ENCODE data around the gene PLIN3.
"Not testable (repeated sequence)": the region's sequence is repeated elsewhere in the genome, so short reads cannot be mapped to it uniquely, and the experiment has no call there.

The PLIN3 gene

GRCh38 chr19:4871711-4872110 is 4.2 kb upstream of the PLIN3 start:
- no peak overlapping the region for H3K4me3 ChIP-seq (ENCODE audit: low read depth, low read length)
- DNase-seq (ENCODE audit: low read depth) = no peak
- no peak for TF ChIP-seq CTCF (conservative IDR thresholded peaks at IDR 0.05; ENCODE audit: low read depth, low read length)

- H3K4me3 ChIP-seq (ENCODE audit: low read depth, low read length) = no peak overlapping the region
- DNase-seq (ENCODE audit: low read depth) = peak; percentile 93
- no peak for TF ChIP-seq CTCF (conservative IDR thresholded peaks at IDR 0.05; ENCODE audit: low read depth, low read length)
Measured at GRCh38 chr19:4870025-4870700, 2.7 kb upstream of the PLIN3 start.

GRCh38 chr19:4868286-4868834 is 893 bp upstream of the PLIN3 start:
- H3K4me3 ChIP-seq (ENCODE audit: low read depth, low read length) = no peak overlapping the region
- no peak for DNase-seq (ENCODE audit: low read depth)
- no peak for TF ChIP-seq CTCF (conservative IDR thresholded peaks at IDR 0.05; ENCODE audit: low read depth, low read length)

- peak; percentile 47 for DNase-seq (ENCODE audit: low read depth)
- TF ChIP-seq CTCF (conservative IDR thresholded peaks at IDR 0.05; ENCODE audit: low read depth, low read length) = no peak
- peak overlapping the region; percentile 79 for H3K4me3 ChIP-seq (ENCODE audit: low read depth, low read length)
Measured at GRCh38 chr19:4866595-4867424, 657 bp downstream of the PLIN3 start.

- no peak overlapping the region for H3K4me3 ChIP-seq (ENCODE audit: low read depth, low read length)
- TF ChIP-seq CTCF (conservative IDR thresholded peaks at IDR 0.05; ENCODE audit: low read depth, low read length) = no peak
- peak; percentile 23 for DNase-seq (ENCODE audit: low read depth)
Measured at GRCh38 chr19:4861147-4861546, 6.3 kb downstream of the PLIN3 start.

- TF ChIP-seq CTCF (conservative IDR thresholded peaks at IDR 0.05; ENCODE audit: low read depth, low read length) = no peak
- no peak for DNase-seq (ENCODE audit: low read depth)
- H3K4me3 ChIP-seq (ENCODE audit: low read depth, low read length) = no peak overlapping the region
Measured at GRCh38 chr19:4859697-4860096, 7.8 kb downstream of the PLIN3 start.

GRCh38 chr19:4856468-4856867 is 11.0 kb downstream of the PLIN3 start:
- not testable (repeated sequence) for H3K4me3 ChIP-seq (ENCODE audit: low read depth, low read length); DNase-seq (ENCODE audit: low read depth)

- H3K4me3 ChIP-seq (ENCODE audit: low read depth, low read length); DNase-seq (ENCODE audit: low read depth): not testable (repeated sequence)
Measured at GRCh38 chr19:4853506-4853905, 14.0 kb downstream of the PLIN3 start.

Data from choroid plexus epithelial cell (primary cell).